ENCODE results near the gene ACSM6. TPM values are rescaled to one million over a fixed set of nuclear protein-coding genes. Genes with fewer than 3 reads are reported as not detected.
A peak's percentile ranks its signal among the peaks of the same experiment; 100 is the strongest.
"Not testable (repeated sequence)": the region's sequence is repeated elsewhere in the genome, so short reads cannot be mapped to it uniquely, and the experiment has no call there.

Gene ACSM6
- total RNA-seq, 2 experiments from 2014 or later, result not detected

- H3K9me3 Mint-ChIP-seq (ENCODE audit: low read depth), result no peaks in the 10 kb centered on the region
- H3K27me3 Mint-ChIP-seq, result peaks cover 11% of the 10 kb centered on the region
- H3K27ac Mint-ChIP-seq, result no peak overlapping the region
- CTCF ChIA-PET, result interaction anchor here (0.9 to 2.4 kb wide), 4 partner anchors 12 to 46 kb away, joined by 3 to 8 read pairs (median 5); no protein-coding TSS in a partner anchor
- no peak for ATAC-seq
- H3K4me3 Mint-ChIP-seq, result peak overlapping the region; percentile 71
- peaks cover 19% of the 10 kb centered on the region for H3K4me1 Mint-ChIP-seq
- no peak for DNase-seq
- H3K36me3 Mint-ChIP-seq, result peaks cover 13% of the 10 kb centered on the region
These were observed 35.9 kb downstream of the ACSM6 start for GRCh38 chr10:95229724-95230627.

- CTCF ChIA-PET, result interaction anchor here (0.9 to 2.4 kb wide), 5 partner anchors 11 to 144 kb away, joined by 3 to 8 read pairs (median 5); no protein-coding TSS in a partner anchor
- Mint-ChIP-seq H3K36me3 (peaks cover 15% of the 10 kb centered on the region), H3K27ac (peak overlapping the region; percentile 69), H3K4me1 (peaks cover 28% of the 10 kb centered on the region), H3K4me3 (peak overlapping the region; percentile 71)
- peak; percentile 76 for ATAC-seq
- not testable (repeated sequence) for H3K27me3 Mint-ChIP-seq; H3K9me3 Mint-ChIP-seq (ENCODE audit: low read depth)
- DNase-seq, result peak; percentile 65
These were observed 36.9 kb downstream of the ACSM6 start for GRCh38 chr10:95230677-95231586.

- H3K4me3 Mint-ChIP-seq, result no peak overlapping the region
- H3K4me1 Mint-ChIP-seq, result peaks cover 48% of the 10 kb centered on the region
- peaks cover 18% of the 10 kb centered on the region for H3K36me3 Mint-ChIP-seq
- DNase-seq (no peak), ATAC-seq (no peak)
- no peak overlapping the region for H3K27ac Mint-ChIP-seq
- H3K27me3 Mint-ChIP-seq, result peaks cover 7% of the 10 kb centered on the region
- H3K9me3 Mint-ChIP-seq (ENCODE audit: low read depth), result no peaks in the 10 kb centered on the region
- CTCF ChIA-PET, result interaction anchor here (1.3 to 4.2 kb wide), 4 partner anchors 10 to 129 kb away, joined by 3 to 38 read pairs (median 10); no protein-coding TSS in a partner anchor
These were observed 39.5 kb downstream of the ACSM6 start for GRCh38 chr10:95233377-95234034.

- ATAC-seq, result no peak
- peaks cover 28% of the 10 kb centered on the region for H3K36me3 Mint-ChIP-seq
- peaks cover 3% of the 10 kb centered on the region for H3K27me3 Mint-ChIP-seq
- no peaks in the 10 kb centered on the region for H3K9me3 Mint-ChIP-seq (ENCODE audit: low read depth)
- no peak for DNase-seq
- CTCF ChIA-PET, result interaction anchor here (0.7 to 4.2 kb wide), 4 partner anchors 8 to 128 kb away, joined by 3 to 38 read pairs (median 12); no protein-coding TSS in a partner anchor
- peaks cover 48% of the 10 kb centered on the region for H3K4me1 Mint-ChIP-seq
- H3K4me3 Mint-ChIP-seq, result no peak overlapping the region
- H3K27ac Mint-ChIP-seq, result peak overlapping the region; percentile 19
These were observed 40.9 kb downstream of the ACSM6 start for GRCh38 chr10:95234951-95235350.

DNA sequence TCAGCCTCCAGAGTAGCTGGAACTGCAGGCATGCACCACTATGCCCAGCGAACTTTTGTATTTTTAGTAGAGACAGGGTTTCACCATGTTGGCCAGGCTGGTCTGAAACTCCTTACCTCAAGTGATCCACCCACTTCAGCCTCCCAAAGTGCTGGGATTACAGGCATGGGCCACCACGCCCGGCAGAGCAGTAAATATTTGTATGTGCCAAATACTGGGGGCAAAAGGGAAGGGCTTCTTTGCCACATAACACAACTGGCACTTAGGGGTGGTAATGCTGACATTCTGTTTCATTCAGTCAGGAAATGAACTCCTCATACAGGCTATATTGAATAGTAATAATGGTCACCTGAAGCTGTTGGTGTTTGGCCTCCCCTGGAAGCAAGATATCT lies 41.6 kb downstream of the ACSM6 start:
- H3K9me3 Mint-ChIP-seq (ENCODE audit: low read depth), result no peaks in the 10 kb centered on the region
- peak overlapping the region; percentile 88 for H3K27ac Mint-ChIP-seq
- no peak for ATAC-seq
- peaks cover 32% of the 10 kb centered on the region for H3K36me3 Mint-ChIP-seq
- peaks cover 3% of the 10 kb centered on the region for H3K27me3 Mint-ChIP-seq
- CTCF ChIA-PET, result interaction anchor here (0.7 to 4.2 kb wide), 3 partner anchors 11 to 127 kb away, joined by 3 to 38 read pairs (median 6); no protein-coding TSS in a partner anchor
- no peak for DNase-seq
- peaks cover 43% of the 10 kb centered on the region for H3K4me1 Mint-ChIP-seq
- H3K4me3 Mint-ChIP-seq, result no peak overlapping the region

DNA sequence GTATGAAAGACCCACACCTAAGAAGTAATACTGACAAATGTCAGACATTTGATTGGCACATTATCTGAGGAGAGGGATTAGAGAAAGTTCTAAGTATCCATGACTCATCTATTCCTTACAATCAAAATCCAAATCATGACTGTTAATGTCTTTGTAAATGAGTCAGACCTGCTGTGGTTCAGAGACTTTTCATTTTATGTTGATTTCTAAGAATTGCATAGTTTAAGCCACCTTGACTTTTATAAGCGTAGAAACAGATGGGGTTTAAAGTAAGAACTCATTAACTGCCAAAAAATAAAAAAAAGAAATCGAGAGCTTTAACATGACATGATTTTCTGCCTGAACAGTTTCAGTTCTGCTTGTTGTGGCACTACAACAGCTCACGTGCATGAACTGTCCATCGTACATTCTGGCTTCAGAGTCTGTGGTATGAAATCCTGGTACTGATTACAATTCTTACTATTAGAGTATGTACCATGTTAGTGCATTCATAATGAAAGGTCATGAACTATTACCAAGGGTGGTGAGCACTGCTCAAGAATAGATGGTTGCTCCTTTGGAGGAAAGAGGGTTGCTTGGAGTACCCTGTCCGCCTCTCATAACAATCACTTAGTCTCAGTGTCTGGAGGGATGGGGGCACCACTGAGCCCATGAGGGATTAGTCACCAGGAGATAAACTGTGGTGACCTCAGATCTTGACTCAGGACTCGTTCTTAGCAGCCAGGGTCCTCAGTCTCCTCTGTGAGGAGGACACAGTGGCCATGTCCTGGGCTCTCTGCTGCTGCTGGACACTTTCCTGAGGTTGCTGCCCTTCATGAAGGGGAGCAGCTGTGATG lies 42.2 kb downstream of the ACSM6 start:
- H3K27ac Mint-ChIP-seq, result peak overlapping the region; percentile 88
- H3K36me3 Mint-ChIP-seq, result peaks cover 31% of the 10 kb centered on the region
- peaks cover 36% of the 10 kb centered on the region for H3K4me1 Mint-ChIP-seq
- peak; percentile 82 for ATAC-seq
- peak; percentile 51 for DNase-seq
- H3K4me3 Mint-ChIP-seq, result peak overlapping the region; percentile 27
- peaks cover 3% of the 10 kb centered on the region for H3K27me3 Mint-ChIP-seq
- CTCF ChIA-PET, result interaction anchor here (0.9 to 4.2 kb wide), 5 partner anchors 10 to 127 kb away, joined by 3 to 38 read pairs (median 4); no protein-coding TSS in a partner anchor
- H3K9me3 Mint-ChIP-seq (ENCODE audit: low read depth), result no peaks in the 10 kb centered on the region

- ATAC-seq (no peak), DNase-seq (no peak)
- peaks cover 3% of the 10 kb centered on the region for H3K27me3 Mint-ChIP-seq
- CTCF ChIA-PET, result interaction anchor here (0.8 to 4.2 kb wide), 5 partner anchors 9 to 126 kb away, joined by 3 to 38 read pairs (median 3); no protein-coding TSS in a partner anchor
- H3K27ac Mint-ChIP-seq, result peak overlapping the region; percentile 47
- H3K9me3 Mint-ChIP-seq (ENCODE audit: low read depth), result no peaks in the 10 kb centered on the region
- H3K4me3 Mint-ChIP-seq, result no peak overlapping the region
- H3K4me1 Mint-ChIP-seq, result peaks cover 30% of the 10 kb centered on the region
- peaks cover 22% of the 10 kb centered on the region for H3K36me3 Mint-ChIP-seq
These were observed 43.5 kb downstream of the ACSM6 start for GRCh38 chr10:95237376-95238170.

DNA sequence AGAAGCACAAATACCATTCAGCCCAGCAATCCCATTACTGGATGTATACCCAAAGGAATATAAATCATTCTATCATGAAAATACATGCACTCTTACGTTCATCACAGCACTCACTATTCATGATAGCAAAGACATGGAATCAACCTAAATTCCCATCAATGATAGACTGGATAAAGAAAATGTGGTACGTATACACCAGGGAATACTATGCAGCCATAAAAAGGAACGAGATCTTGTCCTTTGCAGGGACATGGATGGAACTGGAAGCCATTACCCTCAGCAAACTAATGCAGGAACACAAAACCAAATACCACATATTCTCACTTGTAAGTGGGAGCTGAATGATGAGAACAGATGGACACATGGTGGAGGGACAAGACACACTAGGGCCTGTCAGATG lies 46.1 kb downstream of the ACSM6 start:
- H3K4me1 Mint-ChIP-seq, result peaks cover 40% of the 10 kb centered on the region
- not testable (repeated sequence) for H3K4me3 Mint-ChIP-seq; ATAC-seq; DNase-seq; H3K9me3 Mint-ChIP-seq (ENCODE audit: low read depth); H3K27ac Mint-ChIP-seq
- peaks cover 11% of the 10 kb centered on the region for H3K27me3 Mint-ChIP-seq
- peaks cover 19% of the 10 kb centered on the region for H3K36me3 Mint-ChIP-seq
- CTCF ChIA-PET, result interaction anchor here (1.5 to 7.8 kb wide), 3 partner anchors 123 to 134 kb away, joined by 3 to 246 read pairs (median 8); no protein-coding TSS in a partner anchor

DNA sequence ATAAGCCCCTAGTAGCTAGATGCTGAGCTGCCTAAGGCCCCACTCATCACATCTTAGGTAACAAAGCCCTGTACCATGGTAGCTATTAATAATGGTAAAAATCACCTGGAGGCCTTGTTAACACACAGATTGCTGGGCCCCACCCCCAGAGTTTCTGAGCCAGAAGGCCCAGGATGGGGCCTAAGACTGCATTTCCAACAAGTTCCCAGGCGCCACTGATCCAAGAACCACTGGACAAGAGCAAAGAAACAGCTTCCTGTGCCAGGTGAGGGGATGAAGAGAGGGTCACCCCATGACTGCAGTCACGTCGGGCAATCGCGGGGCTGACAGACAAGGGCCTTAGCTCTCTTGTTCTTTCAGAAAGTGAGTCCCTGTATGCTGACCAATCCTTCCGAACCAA lies 46.8 kb downstream of the ACSM6 start:
- ATAC-seq, result no peak
- CTCF ChIA-PET, result interaction anchor here (0.5 to 7.8 kb wide), 5 partner anchors 10 to 137 kb away, joined by 3 to 246 read pairs (median 3); no protein-coding TSS in a partner anchor
- H3K27ac Mint-ChIP-seq, result no peak overlapping the region
- peaks cover 40% of the 10 kb centered on the region for H3K4me1 Mint-ChIP-seq
- no peak overlapping the region for H3K4me3 Mint-ChIP-seq
- H3K27me3 Mint-ChIP-seq, result peaks cover 11% of the 10 kb centered on the region
- no peak for DNase-seq
- H3K9me3 Mint-ChIP-seq (ENCODE audit: low read depth), result no peaks in the 10 kb centered on the region
- peaks cover 21% of the 10 kb centered on the region for H3K36me3 Mint-ChIP-seq

- no peaks in the 10 kb centered on the region for H3K9me3 Mint-ChIP-seq (ENCODE audit: low read depth)
- no peak for ATAC-seq
- CTCF ChIA-PET, result interaction anchor here (0.8 to 7.8 kb wide), 4 partner anchors 11 to 121 kb away, joined by 3 to 246 read pairs (median 18); no protein-coding TSS in a partner anchor
- no peak for DNase-seq
- peaks cover 40% of the 10 kb centered on the region for H3K4me1 Mint-ChIP-seq
- no peak overlapping the region for H3K27ac Mint-ChIP-seq
- H3K27me3 Mint-ChIP-seq, result peaks cover 11% of the 10 kb centered on the region
- H3K36me3 Mint-ChIP-seq, result peaks cover 19% of the 10 kb centered on the region
- no peak overlapping the region for H3K4me3 Mint-ChIP-seq
These were observed 47.5 kb downstream of the ACSM6 start for GRCh38 chr10:95241533-95241932.
